HT1080 (cell line): ENCODE results near the gene TCAF1. TPM values are rescaled to one million over a fixed set of nuclear protein-coding genes. Genes with fewer than 3 reads are reported as not detected.
"Not testable (repeated sequence)": the region's sequence is repeated elsewhere in the genome, so short reads cannot be mapped to it uniquely, and the experiment has no call there.

ENCODE experiments used
- DNase-seq: peaks from one replicate; pipeline ENCODE4 v3.0.0-alpha.2; 2015; ENCODE audit warnings: low read depth
- total RNA-seq: library from RNA; depleted of rRNA; stranded (reverse); fragments of >200 nt; shearing (Covaris generic); gene quantifications from 2 replicates; pipeline ENCODE4 v1.2.3, GENCODE V29; 2014

Gene TCAF1
- total RNA-seq, 1 experiment from 2014 or later: 16.7 TPM

GRCh38 chr7:143906151-143906550, 4.2 kb upstream of the TCAF1 start:
- DNase-seq: no peak

GRCh38 chr7:143905509-143905908, 3.5 kb upstream of the TCAF1 start:
- DNase-seq: no peak

GRCh38 chr7:143902332-143902899, 440 bp upstream of the TCAF1 start:
- no peak for DNase-seq

- no peak for DNase-seq
These were observed 676 bp downstream of the TCAF1 start for GRCh38 chr7:143901332-143901667.

- peak; percentile 44 for DNase-seq
These were observed 1.7 kb downstream of the TCAF1 start for GRCh38 chr7:143900230-143900766.

- DNase-seq: no peak
These were observed 3.2 kb downstream of the TCAF1 start for GRCh38 chr7:143898810-143899209.

- no peak for DNase-seq
These were observed 5.3 kb downstream of the TCAF1 start for GRCh38 chr7:143896667-143897066.

- peak; percentile 36 for DNase-seq
These were observed 9.3 kb downstream of the TCAF1 start for GRCh38 chr7:143892527-143893300.

- DNase-seq: no peak
These were observed 10.5 kb downstream of the TCAF1 start for GRCh38 chr7:143891457-143891856.

GRCh38 chr7:143890558-143890957, 11.4 kb downstream of the TCAF1 start:
- no peak for DNase-seq

- DNase-seq: no peak
These were observed 12.9 kb downstream of the TCAF1 start for GRCh38 chr7:143889068-143889467.

- DNase-seq: no peak
These were observed 15.0 kb downstream of the TCAF1 start for GRCh38 chr7:143886826-143887477.

GRCh38 chr7:143885951-143886350, 16.0 kb downstream of the TCAF1 start:
- no peak for DNase-seq

GRCh38 chr7:143884969-143885559, 16.9 kb downstream of the TCAF1 start:
- DNase-seq: no peak

- DNase-seq: no peak
These were observed 17.6 kb downstream of the TCAF1 start for GRCh38 chr7:143884241-143884968.

GRCh38 chr7:143882604-143883078, 19.3 kb downstream of the TCAF1 start:
- DNase-seq: no peak

- DNase-seq: no peak
These were observed 19.9 kb downstream of the TCAF1 start for GRCh38 chr7:143882020-143882603.

- DNase-seq: no peak
These were observed 23.1 kb downstream of the TCAF1 start for GRCh38 chr7:143878884-143879283.

- DNase-seq: no peak
These were observed 24.9 kb downstream of the TCAF1 start for GRCh38 chr7:143877098-143877497.

- no peak for DNase-seq
These were observed 25.8 kb downstream of the TCAF1 start for GRCh38 chr7:143876218-143876617.

- not testable (repeated sequence) for DNase-seq
These were observed 28.7 kb downstream of the TCAF1 start for GRCh38 chr7:143873242-143873641.
